NCI-H748 (cell line): ENCODE data around the gene CFAP97.

ENCODE experiments used
- DNase-seq: peaks from one replicate; lab custom pipeline; 2025; ENCODE audit not compliant: unreplicated experiment; lab: John Stamatoyannopoulos, UW

Gene CFAP97

GRCh38 chr4:185110375-185110823 is 93.4 kb downstream of the CFAP97 start:
- DNase-seq, result no peak

- DNase-seq, result no peak
Observed at GRCh38 chr4:185109736-185110135, 94.1 kb downstream of the CFAP97 start.
